ENCODE data around the gene GAS2.

GAS2 gene

DNA sequence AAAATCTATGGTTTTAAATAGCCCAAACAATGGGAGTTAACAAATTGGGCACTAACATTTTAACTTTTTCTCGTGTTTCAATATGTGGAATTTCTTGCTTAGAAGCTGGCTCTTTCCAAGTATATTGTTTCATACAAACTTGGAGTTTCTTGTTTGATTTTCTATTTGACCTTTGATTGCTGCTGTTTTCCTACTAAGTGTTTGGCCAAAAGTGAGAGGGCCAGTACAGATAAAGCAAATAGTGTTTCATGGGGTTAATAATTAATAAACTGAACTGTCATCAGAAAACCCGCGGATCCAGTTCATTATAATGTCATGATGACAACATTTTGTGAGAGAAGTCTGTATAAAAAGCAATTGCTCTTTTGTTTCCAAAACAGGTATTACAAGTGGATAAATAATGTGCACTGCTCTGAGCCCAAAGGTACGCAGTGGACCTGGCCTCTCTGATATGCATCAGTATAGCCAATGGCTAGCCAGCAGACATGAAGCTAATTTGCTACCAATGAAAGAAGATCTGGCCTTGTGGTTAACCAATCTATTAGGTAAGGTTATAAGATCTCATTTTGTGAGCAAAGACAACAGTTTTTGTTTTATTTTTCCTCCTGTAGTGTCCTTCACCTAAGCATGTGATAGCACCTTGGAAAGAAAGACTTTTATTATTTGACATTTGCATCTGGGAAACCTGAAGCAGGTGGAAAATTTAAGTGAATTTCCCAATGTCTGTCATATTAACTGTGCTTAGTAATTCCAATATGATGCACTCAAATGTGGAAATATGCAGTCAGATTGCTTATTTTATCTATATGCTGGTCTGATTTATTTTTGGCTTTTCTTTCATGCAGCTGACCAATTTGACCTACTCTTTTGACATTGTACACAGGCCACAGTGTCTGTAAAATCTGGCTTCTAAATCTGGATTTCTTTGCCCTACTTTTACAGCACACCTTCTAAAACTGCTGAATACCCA lies 8.3 kb downstream of the GAS2 start:
- DNase-seq (ENCODE audit: low read depth in 2 of 2): no peak

DNA sequence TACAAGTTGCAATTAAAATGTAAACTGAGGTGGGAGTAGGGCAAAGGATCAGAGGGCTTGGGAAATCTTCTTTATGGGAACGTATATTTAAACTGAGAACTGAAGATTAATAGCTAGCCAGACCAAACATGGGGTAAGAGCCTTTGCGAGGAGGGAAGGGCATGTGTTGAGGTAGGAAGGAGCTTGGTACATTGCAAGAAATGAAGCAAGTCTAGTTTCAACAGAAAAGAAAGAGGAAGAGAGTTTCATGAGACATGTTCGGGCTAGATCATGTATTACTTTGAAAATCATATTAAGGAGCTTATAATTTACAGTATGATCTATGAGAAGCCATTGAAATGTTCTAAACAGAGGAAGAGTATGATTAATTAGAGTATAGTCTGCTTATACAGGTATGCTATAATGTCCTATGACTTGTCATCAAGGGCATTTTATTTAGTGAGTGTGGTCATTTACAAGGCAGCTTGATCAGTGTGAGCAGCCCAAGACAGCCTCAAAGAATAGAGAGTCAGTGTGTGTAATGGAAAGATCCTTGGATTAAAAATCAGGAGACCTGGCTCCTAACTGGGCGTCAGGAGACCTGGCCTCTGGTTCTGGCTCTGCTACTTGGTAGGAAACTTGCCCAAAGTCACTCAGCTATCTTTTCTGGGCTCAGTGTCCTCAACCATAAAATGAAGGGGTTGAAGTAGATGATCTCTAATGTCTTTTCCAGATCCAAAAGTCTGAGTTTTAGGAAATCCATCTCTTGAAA lies 10.9 kb downstream of the GAS2 start:
- DNase-seq (ENCODE audit: low read depth in 2 of 2): no peak

DNA sequence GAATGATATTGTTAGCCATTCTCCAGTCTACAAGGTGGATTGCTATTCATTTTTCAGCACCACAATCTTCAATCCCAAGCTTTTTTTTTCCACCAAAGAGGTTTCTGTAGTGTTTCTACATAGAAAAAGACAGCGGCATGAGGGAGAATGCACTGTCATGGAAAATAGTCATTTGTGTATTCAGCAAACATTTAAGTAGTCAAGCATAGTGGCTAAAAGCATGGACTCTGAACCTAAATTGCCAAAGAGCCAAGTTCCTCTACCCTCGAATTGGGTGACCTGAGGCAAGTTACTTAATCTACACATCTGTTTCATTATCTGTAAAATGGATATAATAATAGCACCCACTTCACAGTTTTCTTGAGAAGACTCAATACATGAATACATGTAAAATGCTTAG lies 14.2 kb downstream of the GAS2 start:
- DNase-seq (ENCODE audit: low read depth in 2 of 2): no peak

DNA sequence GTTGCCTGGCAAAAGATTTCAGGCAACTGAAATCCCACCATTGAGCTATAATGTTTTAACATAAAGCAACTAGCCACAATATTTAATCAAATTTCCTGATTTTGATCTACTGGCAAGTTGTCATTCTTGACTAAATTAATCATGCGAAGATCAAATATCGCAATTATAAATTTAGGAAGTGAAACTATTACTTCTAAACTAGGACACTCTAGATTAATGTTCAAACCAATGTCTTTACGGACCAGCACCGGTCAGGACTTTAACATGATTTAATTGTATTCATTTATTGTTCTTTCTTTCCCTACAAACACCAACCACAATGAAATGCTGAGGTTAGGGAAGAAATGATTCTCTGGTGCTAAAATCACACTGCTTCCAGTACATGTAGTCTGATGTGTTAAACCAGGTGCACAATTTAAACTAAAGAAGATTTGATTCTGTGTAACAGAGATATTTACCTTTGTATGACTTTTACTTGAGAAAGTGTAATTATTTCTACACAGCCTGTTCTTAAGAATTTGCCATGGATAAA lies 14.9 kb downstream of the GAS2 start:
- no peak for DNase-seq (ENCODE audit: low read depth in 2 of 2)

DNA sequence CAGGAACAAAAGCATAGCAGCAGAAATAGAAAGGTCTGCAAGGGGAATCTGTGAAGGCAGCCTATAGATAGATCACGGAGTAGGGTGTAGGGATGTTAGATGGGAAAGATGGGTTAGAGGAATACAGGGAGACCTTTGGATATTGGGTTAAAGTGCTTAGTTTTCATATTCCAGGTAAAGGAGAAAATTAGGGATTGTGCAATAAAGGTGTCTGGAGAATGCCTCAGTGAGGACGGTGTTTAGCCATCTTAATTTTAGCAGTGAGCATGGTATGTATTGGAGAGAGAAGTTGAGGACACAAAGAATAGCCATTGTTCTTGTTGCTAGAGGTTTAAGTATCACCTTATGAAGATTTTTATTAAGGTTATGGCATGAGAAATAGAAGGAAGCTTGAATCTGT lies 17.7 kb downstream of the GAS2 start:
- no peak for DNase-seq (ENCODE audit: low read depth in 2 of 2)

DNA sequence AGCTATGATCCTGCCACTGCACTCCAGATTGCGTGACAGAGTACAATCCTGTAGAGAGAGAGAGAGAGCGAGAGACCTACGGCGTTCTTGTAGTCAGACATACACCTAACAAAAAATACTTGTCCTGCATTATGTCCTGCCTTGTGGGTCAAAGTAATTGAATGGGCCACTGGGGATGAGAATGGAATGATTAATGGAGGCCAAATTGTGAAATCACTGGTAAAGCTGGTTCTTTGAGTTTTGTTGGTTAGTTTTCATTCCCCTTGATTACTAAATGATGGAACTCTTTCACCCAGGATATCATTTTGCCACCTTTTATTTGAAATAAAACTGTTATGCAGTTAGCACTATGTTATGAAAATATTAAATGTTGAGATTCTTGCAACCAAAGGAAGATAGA lies 18.7 kb downstream of the GAS2 start:
- no peak for DNase-seq (ENCODE audit: low read depth in 2 of 2)

DNA sequence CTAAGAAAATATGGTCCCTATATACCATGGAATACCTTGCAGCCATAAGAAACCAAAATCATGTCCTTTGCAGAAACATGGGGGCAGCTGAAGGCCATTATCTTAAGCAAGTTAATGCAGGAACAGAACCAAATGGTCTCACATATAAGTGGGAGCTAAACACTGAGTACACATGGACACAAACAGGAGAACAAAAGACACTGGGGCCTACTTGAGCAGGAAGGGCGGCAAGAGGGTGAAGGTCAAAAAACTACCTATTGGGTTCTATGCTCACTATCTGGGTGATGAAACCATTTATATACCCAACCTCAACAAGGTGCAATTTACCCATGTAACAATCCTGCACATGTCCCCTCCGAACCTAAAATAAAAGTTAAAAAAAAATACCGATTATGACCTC lies 22.5 kb downstream of the GAS2 start:
- no peak for DNase-seq (ENCODE audit: low read depth in 2 of 2)

DNA sequence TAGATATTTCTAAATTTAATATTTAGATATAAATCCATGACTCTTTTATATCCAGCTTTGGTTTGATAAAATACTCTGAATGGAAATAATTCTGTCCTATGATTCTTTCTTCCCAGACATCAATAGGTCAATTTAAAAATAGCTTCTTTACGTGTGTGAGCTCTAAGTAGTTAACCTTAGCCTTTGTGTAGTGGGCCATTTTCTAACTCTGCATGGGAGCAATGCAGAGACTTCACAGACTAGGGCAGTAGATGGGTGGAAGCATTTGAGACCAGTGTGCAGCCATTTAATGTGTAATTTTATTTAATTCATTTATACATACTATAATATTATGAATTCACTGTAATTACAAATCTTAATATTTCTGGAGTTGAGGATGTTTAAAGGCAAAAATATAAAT lies 23.8 kb downstream of the GAS2 start:
- no peak for DNase-seq (ENCODE audit: low read depth in 2 of 2)

DNA sequence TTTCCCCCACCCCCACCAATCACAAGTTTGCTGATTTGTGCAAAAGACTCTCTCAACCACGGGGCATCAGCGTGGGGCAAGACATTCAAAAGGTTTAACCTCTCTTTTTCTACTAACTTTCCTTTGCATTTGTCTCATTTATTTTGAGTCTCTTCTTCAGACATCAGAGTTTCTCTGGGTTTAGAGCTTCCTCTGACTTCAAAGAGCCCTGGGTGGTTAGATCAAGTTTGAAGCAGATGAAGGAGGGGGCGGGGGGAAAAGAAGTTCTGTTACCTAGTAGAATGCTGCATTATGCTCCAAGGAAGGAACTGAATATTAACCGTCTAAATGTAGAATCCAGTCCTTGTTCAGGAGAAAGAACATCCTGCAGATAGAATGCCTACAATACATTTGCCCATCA lies 24.5 kb downstream of the GAS2 start:
- DNase-seq (ENCODE audit: low read depth in 2 of 2): no peak

DNA sequence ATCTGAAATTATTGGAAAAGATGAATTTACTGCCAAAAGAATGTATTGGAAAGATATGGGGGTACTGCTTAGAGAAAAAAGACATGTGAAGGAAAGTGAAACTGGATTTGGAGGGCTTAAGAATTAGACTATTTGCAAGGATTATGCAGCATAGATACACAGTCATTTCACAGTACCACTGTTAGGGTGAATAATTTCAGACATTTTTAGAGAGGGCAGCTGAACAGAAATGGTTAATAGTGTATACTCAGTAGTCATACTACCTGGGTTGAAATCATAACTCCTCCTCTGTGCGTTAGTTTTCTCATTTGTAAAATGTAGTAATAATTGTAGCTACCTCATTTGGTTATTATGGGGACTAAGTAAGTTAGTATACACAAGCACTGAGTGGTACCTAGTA lies 33.0 kb downstream of the GAS2 start:
- no peak for DNase-seq (ENCODE audit: low read depth in 2 of 2)

DNA sequence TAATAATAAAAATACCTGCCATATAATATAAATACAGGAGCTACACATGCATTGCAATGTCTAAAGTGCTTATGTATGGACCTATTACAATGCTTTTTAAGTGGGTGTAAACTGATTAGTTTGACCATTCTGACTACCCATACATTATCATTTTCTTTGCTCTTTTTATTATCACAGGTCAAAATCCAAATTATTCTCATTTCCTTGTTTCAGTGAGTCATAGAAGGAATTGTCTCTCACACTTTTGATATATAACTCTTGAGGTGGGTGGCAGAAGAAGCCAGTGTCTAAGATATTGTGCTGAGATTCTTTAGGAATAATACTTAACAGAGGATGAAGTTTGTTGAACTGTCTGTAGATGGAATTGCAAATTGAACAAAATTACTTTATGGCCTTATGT lies 35.6 kb downstream of the GAS2 start:
- no peak for DNase-seq (ENCODE audit: low read depth in 2 of 2)

DNA sequence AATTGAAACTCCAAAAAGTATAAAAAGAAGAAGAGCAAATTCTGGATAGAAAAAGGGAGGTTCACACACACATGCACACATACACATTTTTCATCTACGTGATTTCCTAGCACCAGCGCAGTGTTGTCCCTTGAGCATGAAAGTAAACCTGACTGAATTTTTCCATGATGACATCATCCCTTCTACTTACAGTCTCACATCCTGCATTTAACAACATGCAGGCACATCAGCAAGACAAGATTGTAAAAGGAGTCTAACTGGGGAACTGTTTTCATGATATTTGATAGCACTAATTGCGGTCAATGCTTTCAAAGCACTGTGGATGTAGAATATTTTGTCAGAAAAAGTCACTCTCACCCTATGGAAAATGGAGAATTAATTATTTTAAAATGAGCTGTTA lies 36.6 kb downstream of the GAS2 start:
- no peak for DNase-seq (ENCODE audit: low read depth in 2 of 2)

DNA sequence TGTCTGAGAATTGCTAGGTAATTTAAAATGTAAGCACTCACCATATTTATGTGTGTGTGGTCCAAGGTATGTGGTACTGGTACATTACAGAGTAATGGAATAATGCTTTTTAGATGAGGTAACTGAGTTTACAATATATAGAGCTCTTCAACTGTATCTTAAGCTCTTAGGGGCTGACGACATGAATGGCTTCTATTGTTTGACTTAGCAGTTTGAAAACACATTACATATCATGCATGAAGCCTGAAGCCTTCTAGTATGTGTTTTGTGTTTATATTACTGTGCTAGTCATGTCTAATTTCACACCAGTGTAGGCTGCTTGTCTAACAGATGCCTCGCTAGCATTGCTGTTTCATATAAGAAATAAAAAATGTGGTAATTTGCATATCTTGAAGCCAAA lies 37.2 kb downstream of the GAS2 start:
- no peak for DNase-seq (ENCODE audit: low read depth in 2 of 2)

DNA sequence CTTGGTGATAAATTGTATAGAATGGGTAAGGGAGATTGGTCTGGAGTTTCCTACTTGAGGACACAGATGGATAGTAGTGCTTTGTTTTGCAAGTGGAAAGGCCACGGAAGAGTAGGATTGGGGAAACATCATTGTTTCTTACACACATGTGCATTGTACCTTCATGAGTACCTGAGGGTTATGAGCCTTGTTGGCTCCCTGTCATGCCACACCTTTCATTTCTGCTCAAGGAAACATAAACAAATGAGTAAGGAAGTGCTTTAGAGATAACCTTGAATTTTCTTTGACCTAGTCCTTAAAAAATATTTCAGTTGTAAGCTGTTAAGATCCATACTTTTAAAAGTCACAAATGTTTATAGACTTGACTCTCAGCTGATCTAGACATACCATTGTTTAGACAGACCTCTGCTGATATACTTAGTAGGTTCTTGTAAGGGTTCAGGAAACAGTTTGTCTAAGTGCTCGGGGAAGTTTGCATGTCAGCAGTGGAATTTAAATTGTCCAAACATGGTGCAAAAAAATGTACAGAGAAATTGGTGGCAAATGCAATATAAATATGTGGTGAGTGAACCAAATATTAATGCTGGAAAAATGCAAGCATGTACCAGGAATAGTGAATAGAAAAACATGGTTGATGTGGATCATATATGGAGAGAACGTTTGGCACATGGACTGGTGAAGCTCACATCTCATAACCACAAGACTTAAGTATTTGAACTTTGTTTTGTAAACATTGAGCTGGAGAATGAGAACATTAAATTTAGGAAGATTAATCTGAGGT lies 40.9 kb downstream of the GAS2 start:
- DNase-seq (ENCODE audit: low read depth in 2 of 2): no peak

DNA sequence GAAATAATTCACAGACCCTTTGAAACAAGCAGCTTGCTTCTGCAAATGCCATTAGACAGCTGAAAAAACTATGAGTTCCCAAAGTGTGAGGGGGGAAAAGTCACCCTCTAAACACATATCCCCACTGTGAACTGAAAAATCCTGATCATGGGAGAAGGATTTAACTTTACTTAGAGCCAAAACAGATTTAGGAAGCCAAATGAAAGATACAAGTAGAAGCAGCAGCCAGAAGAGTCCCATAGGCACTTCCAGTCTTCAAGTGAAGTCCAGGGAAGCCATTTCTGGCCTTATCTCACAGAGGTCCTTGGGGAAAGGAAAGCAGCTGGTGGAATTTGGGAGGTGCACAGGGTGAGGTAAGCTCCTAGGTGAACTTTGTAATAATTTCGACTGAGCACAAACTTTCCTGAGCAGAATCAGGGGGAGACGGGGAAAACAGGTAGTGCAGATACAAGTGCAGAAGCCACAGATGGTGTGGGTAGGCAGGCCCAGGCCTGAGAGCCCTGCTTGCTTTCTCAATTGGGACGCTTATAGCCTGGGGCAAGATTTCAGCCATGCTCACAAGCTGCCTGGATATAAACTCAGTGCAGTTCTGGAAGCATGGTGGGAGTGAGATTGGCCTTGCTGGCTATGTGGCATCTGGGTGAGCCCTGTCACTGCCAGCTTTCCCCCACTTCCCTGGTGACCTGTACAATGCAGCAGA lies 44.8 kb downstream of the GAS2 start:
- no peak for DNase-seq (ENCODE audit: low read depth in 2 of 2)

DNA sequence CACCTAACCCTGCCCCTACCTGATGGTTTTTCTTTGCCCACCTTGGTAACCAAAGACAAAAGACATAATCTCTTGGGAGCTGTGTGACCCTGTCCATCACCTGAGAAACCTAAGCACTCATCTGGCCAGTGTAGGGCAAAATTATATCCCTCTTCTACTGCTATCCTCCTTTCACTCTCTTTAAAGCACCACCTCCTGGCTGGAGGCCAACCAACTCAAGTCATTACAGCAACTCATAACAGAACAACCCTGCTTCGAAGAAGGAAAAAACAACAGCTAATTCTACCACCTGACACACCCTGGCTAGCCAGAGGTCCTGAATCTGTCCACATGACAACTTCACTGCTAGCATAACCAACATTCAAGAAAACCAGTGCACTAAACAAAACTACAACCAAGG lies 45.5 kb downstream of the GAS2 start:
- DNase-seq (ENCODE audit: low read depth in 2 of 2): no peak

DNA sequence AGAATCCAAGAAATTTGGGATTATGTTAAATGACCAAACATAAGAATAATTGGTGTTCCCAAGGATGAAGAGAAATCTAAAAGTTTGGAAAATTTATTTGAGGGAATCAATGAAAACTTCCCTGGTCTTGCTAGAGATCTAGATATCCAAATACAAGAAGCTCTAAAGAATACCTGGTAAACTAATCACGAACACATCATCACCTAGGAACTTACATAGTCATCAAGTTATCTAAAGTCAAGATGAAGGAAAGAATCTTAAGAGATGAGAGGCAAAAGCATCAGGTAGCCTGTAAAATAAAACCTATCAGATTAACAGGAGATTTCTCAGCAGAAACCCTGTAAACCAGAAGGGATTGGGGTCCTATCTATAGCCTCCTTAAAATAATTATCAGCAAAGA lies 46.9 kb downstream of the GAS2 start:
- DNase-seq (ENCODE audit: low read depth in 2 of 2): no peak

DNA sequence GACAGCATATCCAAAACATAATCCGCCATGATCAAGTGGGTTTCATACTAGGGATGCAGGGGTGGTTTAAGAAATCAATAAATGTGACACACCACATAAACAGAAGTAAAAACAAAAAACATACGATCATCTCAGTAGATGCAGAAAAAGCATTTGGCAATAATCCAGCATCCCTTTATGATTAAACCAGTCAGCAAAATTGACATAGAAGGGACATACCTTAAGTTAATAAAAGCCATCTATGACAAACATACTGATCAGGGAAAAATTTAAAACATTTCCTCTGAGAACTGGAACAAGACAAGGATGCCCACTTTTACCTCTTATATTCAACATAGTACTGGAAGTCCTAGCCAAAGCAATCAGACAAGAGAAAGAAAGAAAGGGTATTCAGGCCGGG lies 49.6 kb downstream of the GAS2 start:
- no peak for DNase-seq (ENCODE audit: low read depth in 2 of 2)

DNA sequence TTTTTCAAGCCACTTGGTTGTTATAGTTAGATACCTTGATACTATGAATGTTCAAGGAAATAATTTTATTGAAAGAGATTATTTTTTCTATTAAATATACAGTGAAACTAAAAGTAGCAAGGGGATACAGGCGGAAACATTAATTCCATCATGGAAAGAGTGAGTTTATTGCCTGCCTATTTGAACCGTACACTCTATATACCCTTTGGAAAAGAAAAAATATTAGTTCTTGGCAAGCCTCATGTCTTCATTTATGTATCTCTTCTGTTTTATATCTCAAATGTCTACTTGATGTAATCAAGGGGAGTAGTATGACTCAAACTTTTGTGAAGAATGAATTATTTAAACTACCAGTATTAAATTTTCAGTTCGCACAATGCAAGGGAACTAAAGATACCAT lies 54.0 kb downstream of the GAS2 start:
- no peak for DNase-seq (ENCODE audit: low read depth in 2 of 2)

DNA sequence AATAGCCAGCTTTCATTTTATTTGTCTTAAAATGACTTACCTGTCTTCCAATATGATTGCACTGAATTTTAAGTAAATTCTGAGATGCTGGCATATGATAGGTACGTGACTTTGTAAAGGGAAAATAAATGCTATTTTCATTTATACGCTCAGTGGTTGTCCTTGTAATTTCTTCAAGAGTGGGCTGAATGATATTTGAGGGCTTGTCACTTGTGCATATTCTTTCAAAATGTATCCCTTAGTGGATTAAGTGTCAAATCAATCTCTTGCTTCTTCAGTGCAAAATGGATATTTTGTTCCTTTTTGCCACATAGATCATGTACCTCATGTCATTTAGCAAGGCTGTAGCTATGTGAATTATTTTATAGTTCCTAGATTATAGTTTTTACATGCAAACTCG lies 56.9 kb downstream of the GAS2 start:
- DNase-seq (ENCODE audit: low read depth in 2 of 2): no peak

DNA sequence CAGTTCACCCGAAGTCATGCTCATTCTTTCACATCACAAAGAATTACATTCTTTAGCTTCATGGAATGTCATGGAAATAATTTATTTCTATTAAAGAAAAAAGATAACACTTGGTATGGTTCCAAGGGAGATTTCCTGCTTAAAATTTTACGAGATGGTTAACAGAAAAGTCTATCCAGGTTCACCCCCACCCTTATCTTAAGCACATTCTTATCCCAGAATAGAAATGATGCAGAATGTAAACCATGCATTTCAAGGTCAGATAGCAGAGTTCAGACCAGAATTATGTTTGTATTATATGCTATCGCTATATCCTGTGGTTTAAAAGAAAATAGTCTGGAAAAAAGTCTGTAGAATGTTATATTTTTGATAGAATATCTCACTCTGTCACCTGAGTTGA lies 58.7 kb downstream of the GAS2 start:
- no peak for DNase-seq (ENCODE audit: low read depth in 2 of 2)

Measured in stimulated activated CD8-positive, alpha-beta memory T cell treated with anti-CD3 and anti-CD28 coated beads, Interleukin-2, amount 100 ng/mL, for 48 hours (primary cell).